K562 (cell line): ENCODE measurements around the gene ELOVL7. TPM values are rescaled to one million over a fixed set of nuclear protein-coding genes. Genes with fewer than 3 reads are reported as not detected.

Experiments
- ATF4 ChIP-seq: fragments of 450-650 bp; formaldehyde crosslinking; IDR thresholded peaks from 2 replicates; pipeline ENCODE4 v1.4.0; 2022; ENCODE audit warnings: mild to moderate bottlenecking, moderate library complexity
- CBFB ChIP-seq: sonication (generic); formaldehyde crosslinking; IDR thresholded peaks from 2 replicates; pipeline ENCODE4 v1.4.0; 2020; ENCODE audit warnings: mild to moderate bottlenecking, missing genetic modification reagents
- CGGBP1 ChIP-seq: fragments of 250-450 bp; sonication (Bioruptor Pico); IDR thresholded peaks from 2 replicates; pipeline ENCODE4 v1.9.0; 2021; ENCODE audit warnings: mild to moderate bottlenecking
- CHD7 ChIP-seq: fragments of 200-600 bp; sonication (generic); IDR thresholded peaks from one replicate; pipeline ENCODE4 v1.6.1; 2012; ENCODE audit warnings: mild to moderate bottlenecking, low read depth, low read length, inconsistent platforms
- FOXJ3 ChIP-seq: sonication (generic); formaldehyde crosslinking; IDR thresholded peaks from 2 replicates; pipeline ENCODE4 v1.4.0; 2020; ENCODE audit warnings: mild to moderate bottlenecking, missing genetic modification reagents
- MAZ ChIP-seq, 2 experiments: fragments of 450-650 bp in 1 of 2; sonication (generic) in 1 of 2; formaldehyde crosslinking; IDR thresholded peaks in 1 of 2; conservative IDR thresholded peaks in 1 of 2; 2 replicates each; pipeline versions ENCODE4 v1.4.0 to v1.5.0; 2020; ENCODE audit warnings: mild to moderate bottlenecking in 1 of 2, missing genetic modification reagents in 1 of 2
- ZFP1 ChIP-seq: fragments of 450-650 bp; formaldehyde crosslinking; IDR thresholded peaks from 2 replicates; pipeline ENCODE4 v1.4.0; 2020; ENCODE audit warnings: mild to moderate bottlenecking, mixed read lengths
- ZNF282 ChIP-seq: sonication (generic); formaldehyde crosslinking; IDR thresholded peaks from 2 replicates; pipeline ENCODE4 v1.8.1; 2023; ENCODE audit warnings: missing genetic modification reagents
- polyA plus RNA-seq, 8 experiments: library from polyadenylated mRNA; depleted of rRNA in 4 of 8; stranded (reverse) in 5 of 8; unstranded in 3 of 8; fragments of >200 nt; fragmentation: Nextera tagmentation in 2 of 8; fragmentation: Illumina TruSeq in 1 of 8; extraction: Ambion mirVana in 2 of 8; extraction: Trizol in 1 of 8; gene quantifications; 2 replicates each; pipeline versions ENCODE4 v1.2.1 to v1.2.3, GENCODE V29; 2011 to 2014; ENCODE audit warnings: inconsistent platforms in 1 of 8, missing spikeins in 1 of 8
- total RNA-seq, 7 experiments: library from RNA; depleted of rRNA in 6 of 7; stranded (reverse); fragments of >200 nt in 6 of 7; fragmentation: Illumina TruSeq in 2 of 7; extraction: Trizol in 2 of 7; gene quantifications; 2 replicates each; pipeline versions ENCODE4 v1.2.1 to v1.2.3, GENCODE V29; 2011 to 2021; ENCODE audit warnings: low replicate concordance in 1 of 7

Gene ELOVL7
- total and polyA plus RNA-seq, 9 of the 15 experiments (the other 6 are each of a cell fraction or from before 2014, with no cell fraction given) = 4.5 to 12.3 (median 6.9) TPM

GRCh38 chr5:60820593-60821487 lies 23.2 kb downstream of the ELOVL7 start (continued):
- TF ChIP-seq CGGBP1 (CRISPR knock-in tag) (no peak), ATF4 (CRISPR knock-in tag) (0 out of 2 replicates have a peak, but pooled peaks have one; percentile 18), FOXJ3 (no peak), CBFB (CRISPR knock-in tag) (no peak), CHD7 (no peak), ZFP1 (CRISPR knock-in tag) (no peak), ZNF282 (CRISPR knock-in tag) (no peak), MAZ (CRISPR knock-in tag; conservative IDR thresholded peaks at IDR 0.05 in 1 of 2, IDR thresholded peaks at IDR 0.05 in 1 of 2) (no peak; a peak in 1 of 4 replicates)
